Dendritic cell treated with granulocyte-macrophage colony-stimulating factor and Interleukin-4, amounts not matched to agents 40 ng/mL and 50 ng/mL, for 4 days (primary cell): ENCODE measurements around the gene GTF2IRD1.
A peak's percentile ranks its signal among the peaks of the same experiment; 100 is the strongest.

Experiments used
- H3K27ac Mint-ChIP-seq: one replicate; pipeline ENCODE4 v1.8.0; 2022; ENCODE audit warnings: mild to moderate bottlenecking, mixed read lengths
- H3K27me3 Mint-ChIP-seq: one replicate; pipeline ENCODE4 v1.8.0; 2022; ENCODE audit warnings: mild to moderate bottlenecking, mixed read lengths
- H3K36me3 Mint-ChIP-seq: one replicate; pipeline ENCODE4 v1.8.0; 2022; ENCODE audit warnings: low read depth, mixed read lengths
- H3K4me1 Mint-ChIP-seq: one replicate; pipeline ENCODE4 v1.8.0; 2022; ENCODE audit warnings: low read depth, mixed read lengths
- H3K4me3 Mint-ChIP-seq: one replicate; pipeline ENCODE4 v1.8.0; 2022; ENCODE audit warnings: mild to moderate bottlenecking, moderate library complexity, mixed read lengths
- H3K9me3 Mint-ChIP-seq: one replicate; pipeline ENCODE4 v1.8.0; 2022; ENCODE audit warnings: mixed read lengths
- intact Hi-C: fragments of 100-400 bp; cut with micrococcal nuclease; formaldehyde crosslinking; loops from one replicate; pipeline ENCODE4 v1.15.0; 2022

GTF2IRD1 gene

GRCh38 chr7:74572301-74572979, 118.7 kb downstream of the GTF2IRD1 start:
- peaks cover 14% of the 10 kb centered on the region for H3K27me3 Mint-ChIP-seq
- no peaks in the 10 kb centered on the region for H3K9me3 Mint-ChIP-seq
- H3K4me1 Mint-ChIP-seq: peaks cover 19% of the 10 kb centered on the region
- H3K4me3 Mint-ChIP-seq: no peak overlapping the region
- no peaks in the 10 kb centered on the region for H3K36me3 Mint-ChIP-seq
- intact Hi-C loops: no loop called here
- no peak overlapping the region for H3K27ac Mint-ChIP-seq

GRCh38 chr7:74573512-74573911, 119.8 kb downstream of the GTF2IRD1 start:
- intact Hi-C loops: no loop called here
- Mint-ChIP-seq H3K36me3 (no peaks in the 10 kb centered on the region), H3K4me3 (no peak overlapping the region), H3K4me1 (peaks cover 11% of the 10 kb centered on the region), H3K27me3 (peaks cover 8% of the 10 kb centered on the region), H3K9me3 (no peaks in the 10 kb centered on the region), H3K27ac (no peak overlapping the region)

- peaks cover 8% of the 10 kb centered on the region for H3K4me1 Mint-ChIP-seq
- H3K27me3 Mint-ChIP-seq: peaks cover 3% of the 10 kb centered on the region
- no peak overlapping the region for H3K4me3 Mint-ChIP-seq
- no peak overlapping the region for H3K27ac Mint-ChIP-seq
- no peaks in the 10 kb centered on the region for H3K9me3 Mint-ChIP-seq
- intact Hi-C loops: no loop called here
- no peaks in the 10 kb centered on the region for H3K36me3 Mint-ChIP-seq
Measured at GRCh38 chr7:74575083-74575784, 121.5 kb downstream of the GTF2IRD1 start.

DNA sequence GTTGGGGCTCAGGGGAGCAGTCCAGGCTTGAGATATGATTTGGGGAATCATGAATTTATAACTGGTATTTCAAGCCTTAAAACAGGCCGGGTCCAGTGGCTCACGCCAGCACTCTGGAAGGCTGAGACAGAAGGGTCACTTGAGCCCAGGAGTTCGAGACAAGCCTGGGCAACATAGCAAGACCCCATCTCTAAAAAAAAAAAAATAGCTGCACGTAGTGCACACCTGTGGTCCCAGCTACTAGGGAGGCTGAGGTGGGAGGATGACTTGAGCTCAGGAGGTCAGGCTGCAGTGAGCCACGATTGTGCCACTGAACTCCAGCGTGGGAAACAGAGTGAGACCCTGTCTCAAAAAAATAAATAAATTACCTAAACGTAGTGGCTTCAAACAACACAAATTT, 122.1 kb downstream of the GTF2IRD1 start:
- Mint-ChIP-seq H3K9me3 (no peaks in the 10 kb centered on the region), H3K4me1 (peaks cover 8% of the 10 kb centered on the region), H3K4me3 (no peak overlapping the region), H3K36me3 (no peaks in the 10 kb centered on the region), H3K27ac (no peak overlapping the region), H3K27me3 (peaks cover 3% of the 10 kb centered on the region)
- intact Hi-C loops: no loop called here

DNA sequence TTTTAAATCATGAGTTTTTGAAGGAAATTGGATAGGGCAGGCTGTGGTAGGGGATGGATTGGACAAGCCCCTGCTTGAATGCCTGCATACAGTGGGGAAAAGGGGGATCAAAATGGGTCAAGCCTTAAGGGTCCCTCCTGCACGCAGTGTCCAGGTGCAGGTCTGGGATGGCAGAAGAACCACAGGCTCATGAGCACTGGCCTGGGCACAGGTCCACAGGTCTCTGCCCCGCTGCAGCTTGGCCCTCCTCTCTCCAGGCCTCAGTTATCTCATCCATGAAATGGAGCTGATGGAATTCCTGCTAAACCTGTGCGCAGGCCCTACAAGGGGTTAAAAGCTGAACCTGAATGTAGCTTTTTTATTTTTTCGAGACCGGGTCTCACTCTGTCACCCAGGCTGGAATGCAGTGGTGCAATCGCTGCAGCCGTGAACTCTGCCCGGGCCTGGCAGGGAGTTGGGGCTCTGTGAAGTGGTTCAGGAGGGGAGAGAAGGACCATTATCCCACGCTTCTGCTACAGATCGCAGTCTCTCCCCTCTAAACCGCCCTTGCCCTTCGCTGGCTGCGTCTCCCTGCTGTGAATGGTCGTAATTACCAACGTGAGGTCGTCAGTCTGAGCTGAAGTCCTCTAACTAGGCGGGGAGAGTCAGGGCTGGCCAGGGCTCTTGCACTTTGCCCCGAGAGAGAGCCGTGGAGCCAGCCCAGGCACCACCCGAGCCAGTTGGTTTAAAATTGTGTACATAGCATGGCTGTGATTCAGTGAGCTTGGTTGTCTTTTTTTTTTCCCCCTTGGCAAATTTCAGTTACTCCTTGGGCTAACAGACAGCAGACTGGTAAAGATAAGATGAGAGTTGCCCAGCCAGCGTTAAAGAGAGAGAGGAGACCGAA, 126.3 kb downstream of the GTF2IRD1 start:
- H3K4me3 Mint-ChIP-seq: no peak overlapping the region
- no peak overlapping the region for H3K27ac Mint-ChIP-seq
- H3K9me3 Mint-ChIP-seq: no peaks in the 10 kb centered on the region
- intact Hi-C loops: no loop called here
- no peaks in the 10 kb centered on the region for H3K36me3 Mint-ChIP-seq
- H3K4me1 Mint-ChIP-seq: peaks cover 6% of the 10 kb centered on the region
- H3K27me3 Mint-ChIP-seq: no peaks in the 10 kb centered on the region

GRCh38 chr7:74581916-74582440, 128.3 kb downstream of the GTF2IRD1 start:
- H3K9me3 Mint-ChIP-seq: no peaks in the 10 kb centered on the region
- H3K27ac Mint-ChIP-seq: no peak overlapping the region
- intact Hi-C loops: no loop called here
- no peaks in the 10 kb centered on the region for H3K36me3 Mint-ChIP-seq
- peaks cover under 1% of the 10 kb centered on the region for H3K4me1 Mint-ChIP-seq
- H3K27me3 Mint-ChIP-seq: no peaks in the 10 kb centered on the region
- no peak overlapping the region for H3K4me3 Mint-ChIP-seq

GRCh38 chr7:74582447-74583039, 128.8 kb downstream of the GTF2IRD1 start:
- no peaks in the 10 kb centered on the region for H3K9me3 Mint-ChIP-seq
- peaks cover 6% of the 10 kb centered on the region for H3K4me1 Mint-ChIP-seq
- H3K36me3 Mint-ChIP-seq: no peaks in the 10 kb centered on the region
- H3K4me3 Mint-ChIP-seq: no peak overlapping the region
- H3K27ac Mint-ChIP-seq: no peak overlapping the region
- no peaks in the 10 kb centered on the region for H3K27me3 Mint-ChIP-seq
- intact Hi-C loops: no loop called here

DNA sequence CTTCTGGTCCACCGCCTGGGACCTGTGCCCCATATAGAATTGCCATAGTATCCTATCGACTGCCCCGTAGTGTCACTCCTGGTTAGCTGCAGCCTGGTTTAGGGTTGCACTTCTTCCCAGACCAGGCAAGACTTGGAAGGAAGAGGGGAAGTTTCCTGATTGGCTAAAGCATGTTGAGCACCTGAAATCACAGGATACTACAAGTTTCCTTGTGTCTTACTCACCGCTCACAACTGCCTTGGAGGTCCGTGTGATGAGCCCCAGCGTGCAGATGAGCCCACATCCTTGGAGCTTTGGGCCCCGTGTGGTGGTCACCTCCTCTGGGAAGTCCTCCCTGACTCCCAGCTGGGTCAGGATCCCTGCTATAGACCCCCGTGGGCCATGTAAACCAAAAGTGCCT, 129.9 kb downstream of the GTF2IRD1 start:
- H3K4me1 Mint-ChIP-seq: peaks cover 9% of the 10 kb centered on the region
- H3K9me3 Mint-ChIP-seq: no peaks in the 10 kb centered on the region
- H3K27me3 Mint-ChIP-seq: no peaks in the 10 kb centered on the region
- H3K36me3 Mint-ChIP-seq: no peaks in the 10 kb centered on the region
- intact Hi-C loops: no loop called here
- no peak overlapping the region for H3K4me3 Mint-ChIP-seq
- no peak overlapping the region for H3K27ac Mint-ChIP-seq

GRCh38 chr7:74584160-74584954, 130.7 kb downstream of the GTF2IRD1 start:
- intact Hi-C loops: no loop called here
- Mint-ChIP-seq H3K4me3 (no peak overlapping the region), H3K4me1 (peaks cover 9% of the 10 kb centered on the region), H3K36me3 (no peaks in the 10 kb centered on the region), H3K27me3 (no peaks in the 10 kb centered on the region), H3K27ac (no peak overlapping the region), H3K9me3 (no peaks in the 10 kb centered on the region)

GRCh38 chr7:74585844-74586243, 132.1 kb downstream of the GTF2IRD1 start:
- Mint-ChIP-seq H3K9me3 (no peaks in the 10 kb centered on the region), H3K36me3 (peaks cover 4% of the 10 kb centered on the region), H3K27me3 (no peaks in the 10 kb centered on the region), H3K27ac (no peak overlapping the region), H3K4me1 (peaks cover 9% of the 10 kb centered on the region), H3K4me3 (no peak overlapping the region)
- intact Hi-C loops: no loop called here

DNA sequence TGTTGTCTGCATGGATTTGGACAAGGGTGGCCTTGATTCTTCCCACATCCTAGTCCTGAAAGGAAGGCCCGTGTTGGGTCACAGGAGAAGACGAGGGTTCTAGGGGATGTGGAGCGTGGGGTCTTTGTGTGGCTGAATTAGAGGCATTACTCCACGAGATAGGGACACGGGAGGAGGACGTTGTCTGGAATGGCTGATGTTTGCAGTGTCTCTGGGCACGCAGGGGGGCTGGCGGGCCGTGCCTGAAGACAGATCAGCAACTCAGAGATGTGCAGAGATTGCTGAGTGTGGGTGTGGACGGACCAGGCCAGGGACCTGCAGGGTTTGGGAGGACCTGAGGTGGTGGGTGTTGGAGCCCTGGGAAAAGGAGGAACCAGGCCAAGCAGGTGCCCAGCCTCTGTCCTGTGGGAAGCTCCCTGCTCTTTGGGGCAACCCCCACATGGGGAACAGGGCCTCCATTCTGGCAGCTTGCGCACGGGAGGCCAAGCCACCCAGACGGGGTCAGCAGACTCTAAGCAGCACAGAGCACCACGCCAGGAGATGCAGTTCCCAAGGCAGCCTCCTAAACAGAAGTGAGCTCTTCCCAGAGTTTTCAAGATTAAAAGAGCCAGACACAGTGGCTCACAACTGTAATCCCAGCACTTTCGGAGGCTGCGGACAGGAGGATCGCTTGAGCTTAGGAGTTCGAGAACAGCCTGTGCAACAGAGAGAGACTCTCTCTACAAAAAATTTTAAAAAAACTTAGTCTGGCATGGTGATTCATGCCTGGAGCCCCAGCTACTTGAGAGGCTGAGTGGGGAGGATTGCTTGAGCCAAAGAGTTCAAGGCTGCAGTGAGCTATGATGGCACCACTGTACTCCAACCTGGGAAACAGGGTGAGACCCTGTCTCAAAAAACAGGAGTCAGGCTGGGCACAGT, 132.8 kb downstream of the GTF2IRD1 start:
- H3K9me3 Mint-ChIP-seq: no peaks in the 10 kb centered on the region
- intact Hi-C loops: no loop called here
- H3K27ac Mint-ChIP-seq: no peak overlapping the region
- H3K4me1 Mint-ChIP-seq: peaks cover 9% of the 10 kb centered on the region
- H3K4me3 Mint-ChIP-seq: no peak overlapping the region
- H3K36me3 Mint-ChIP-seq: peaks cover 4% of the 10 kb centered on the region
- H3K27me3 Mint-ChIP-seq: no peaks in the 10 kb centered on the region

DNA sequence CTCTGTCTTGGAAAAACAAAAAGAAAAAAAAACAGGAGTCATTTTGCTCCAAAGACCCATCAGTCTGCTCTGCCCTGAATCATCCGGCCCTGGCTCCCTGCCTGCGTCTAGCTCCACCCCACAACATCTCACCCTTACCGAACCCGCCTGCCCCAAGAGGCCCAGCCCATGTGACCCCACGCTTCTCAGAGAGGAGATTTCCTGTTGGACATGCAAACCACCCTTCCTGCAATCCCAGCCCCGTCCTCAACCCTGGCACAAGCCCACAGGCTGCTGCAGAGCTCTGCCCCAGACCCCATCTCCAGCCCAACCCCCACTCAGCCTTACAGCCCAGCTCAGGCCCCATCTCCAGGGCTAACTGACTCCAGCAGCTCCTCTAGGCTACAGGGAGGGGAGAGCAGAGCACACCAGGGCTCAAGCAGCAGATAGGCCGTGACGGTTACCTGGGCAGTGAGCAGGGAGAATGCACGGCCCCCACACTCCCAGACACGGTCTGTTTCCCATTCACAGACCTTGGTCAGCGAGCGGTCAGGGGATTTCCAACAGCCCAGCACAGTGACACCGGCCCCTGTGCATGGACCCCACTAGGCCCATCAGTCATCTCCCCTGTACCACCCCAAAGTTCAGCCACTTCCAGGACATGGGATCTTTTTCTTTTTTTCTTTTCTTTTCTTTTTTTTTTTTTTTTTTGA, 133.9 kb downstream of the GTF2IRD1 start:
- H3K4me1 Mint-ChIP-seq: peaks cover 9% of the 10 kb centered on the region
- no peak overlapping the region for H3K4me3 Mint-ChIP-seq
- no peaks in the 10 kb centered on the region for H3K9me3 Mint-ChIP-seq
- no peaks in the 10 kb centered on the region for H3K27me3 Mint-ChIP-seq
- H3K36me3 Mint-ChIP-seq: peaks cover 4% of the 10 kb centered on the region
- peak overlapping the region; percentile 15 for H3K27ac Mint-ChIP-seq
- intact Hi-C loops: no loop called here
